K562 (cell line): ENCODE data around the gene GLUD1. TPM values are rescaled to one million over a fixed set of nuclear protein-coding genes. Genes with fewer than 3 reads are reported as not detected.

Experiments used
- CHD2 ChIP-seq: IDR thresholded peaks from 2 replicates; pipeline ENCODE4 v1.6.1; 2011; ENCODE audit warnings: low read depth, low read length
- FOXO4 ChIP-seq: fragments of 450-650 bp; formaldehyde crosslinking; IDR thresholded peaks from 2 replicates; pipeline ENCODE4 v1.4.0; 2020; ENCODE audit warnings: mild to moderate bottlenecking, moderate library complexity
- ZNF780A ChIP-seq: fragments of 250-450 bp; sonication (Bioruptor Pico); IDR thresholded peaks from 2 replicates; pipeline ENCODE4 v1.5.0; 2021; ENCODE audit warnings: mild to moderate bottlenecking
- polyA plus RNA-seq, 8 experiments: library from polyadenylated mRNA; depleted of rRNA in 4 of 8; stranded (reverse) in 5 of 8; unstranded in 3 of 8; fragments of >200 nt; fragmentation: Nextera tagmentation in 2 of 8; fragmentation: Illumina TruSeq in 1 of 8; extraction: Ambion mirVana in 2 of 8; extraction: Trizol in 1 of 8; gene quantifications; 2 replicates each; pipeline versions ENCODE4 v1.2.1 to v1.2.3, GENCODE V29; 2011 to 2014; ENCODE audit warnings: inconsistent platforms in 1 of 8, missing spikeins in 1 of 8
- total RNA-seq, 7 experiments: library from RNA; depleted of rRNA in 6 of 7; stranded (reverse); fragments of >200 nt in 6 of 7; fragmentation: Illumina TruSeq in 2 of 7; extraction: Trizol in 2 of 7; gene quantifications; 2 replicates each; pipeline versions ENCODE4 v1.2.1 to v1.2.3, GENCODE V29; 2011 to 2021; ENCODE audit warnings: low replicate concordance in 1 of 7
- TF ChIP-seq, protein P1 (sequence below): fragments of 450-650 bp; IDR thresholded peaks from 2 replicates; pipeline ENCODE4 v1.6.1; 2016; ENCODE audit warnings: low read depth
- TF ChIP-seq, protein P2 (sequence below): fragments of 200-600 bp; sonication (generic); IDR thresholded peaks from one replicate; pipeline ENCODE4 v1.6.1; 2012; ENCODE audit warnings: mild to moderate bottlenecking, low read depth, low read length, inconsistent platforms

GLUD1 gene
- total and polyA plus RNA-seq, 9 of the 15 experiments (the other 6 are each of a cell fraction or from before 2014, with no cell fraction given): 21.9 to 92.0 (median 76.3) TPM

DNA sequence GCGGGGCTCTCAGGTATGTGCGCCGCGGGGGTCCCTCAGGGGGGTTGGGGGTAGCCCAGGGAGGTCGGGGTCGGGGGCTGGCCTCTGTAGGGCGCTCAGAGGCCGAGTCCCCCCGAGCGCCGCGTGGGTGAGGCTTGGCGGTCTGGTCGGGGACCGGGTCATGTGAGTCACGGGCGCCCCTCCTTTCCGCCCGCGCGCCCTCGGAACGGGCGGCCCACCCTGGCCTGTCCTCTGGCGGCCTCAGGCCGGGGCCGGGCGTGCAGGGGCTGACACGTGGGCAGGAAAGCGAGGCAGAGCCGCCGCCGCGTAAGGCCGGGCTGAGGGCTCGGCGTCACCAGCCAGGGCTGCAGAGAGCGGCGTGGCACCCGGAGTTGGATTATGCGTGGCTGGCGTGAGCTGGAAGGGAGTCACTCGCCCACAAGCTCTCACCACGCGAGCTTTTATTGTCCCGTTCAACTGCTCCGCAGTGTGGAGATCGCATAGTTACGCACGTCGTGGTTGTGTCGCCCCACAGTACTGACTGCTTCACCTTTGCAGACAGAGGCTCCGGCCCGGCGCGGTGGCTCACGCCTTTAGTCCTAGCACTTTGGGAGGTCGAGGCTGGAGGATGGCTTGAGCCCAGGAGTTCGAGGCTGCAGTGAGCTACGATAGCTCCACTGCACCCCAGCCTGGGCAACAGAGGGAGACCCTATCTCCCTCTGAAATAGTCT lies 748 bp upstream of the GLUD1 start (continued):
- TF ChIP-seq, protein P1, sequence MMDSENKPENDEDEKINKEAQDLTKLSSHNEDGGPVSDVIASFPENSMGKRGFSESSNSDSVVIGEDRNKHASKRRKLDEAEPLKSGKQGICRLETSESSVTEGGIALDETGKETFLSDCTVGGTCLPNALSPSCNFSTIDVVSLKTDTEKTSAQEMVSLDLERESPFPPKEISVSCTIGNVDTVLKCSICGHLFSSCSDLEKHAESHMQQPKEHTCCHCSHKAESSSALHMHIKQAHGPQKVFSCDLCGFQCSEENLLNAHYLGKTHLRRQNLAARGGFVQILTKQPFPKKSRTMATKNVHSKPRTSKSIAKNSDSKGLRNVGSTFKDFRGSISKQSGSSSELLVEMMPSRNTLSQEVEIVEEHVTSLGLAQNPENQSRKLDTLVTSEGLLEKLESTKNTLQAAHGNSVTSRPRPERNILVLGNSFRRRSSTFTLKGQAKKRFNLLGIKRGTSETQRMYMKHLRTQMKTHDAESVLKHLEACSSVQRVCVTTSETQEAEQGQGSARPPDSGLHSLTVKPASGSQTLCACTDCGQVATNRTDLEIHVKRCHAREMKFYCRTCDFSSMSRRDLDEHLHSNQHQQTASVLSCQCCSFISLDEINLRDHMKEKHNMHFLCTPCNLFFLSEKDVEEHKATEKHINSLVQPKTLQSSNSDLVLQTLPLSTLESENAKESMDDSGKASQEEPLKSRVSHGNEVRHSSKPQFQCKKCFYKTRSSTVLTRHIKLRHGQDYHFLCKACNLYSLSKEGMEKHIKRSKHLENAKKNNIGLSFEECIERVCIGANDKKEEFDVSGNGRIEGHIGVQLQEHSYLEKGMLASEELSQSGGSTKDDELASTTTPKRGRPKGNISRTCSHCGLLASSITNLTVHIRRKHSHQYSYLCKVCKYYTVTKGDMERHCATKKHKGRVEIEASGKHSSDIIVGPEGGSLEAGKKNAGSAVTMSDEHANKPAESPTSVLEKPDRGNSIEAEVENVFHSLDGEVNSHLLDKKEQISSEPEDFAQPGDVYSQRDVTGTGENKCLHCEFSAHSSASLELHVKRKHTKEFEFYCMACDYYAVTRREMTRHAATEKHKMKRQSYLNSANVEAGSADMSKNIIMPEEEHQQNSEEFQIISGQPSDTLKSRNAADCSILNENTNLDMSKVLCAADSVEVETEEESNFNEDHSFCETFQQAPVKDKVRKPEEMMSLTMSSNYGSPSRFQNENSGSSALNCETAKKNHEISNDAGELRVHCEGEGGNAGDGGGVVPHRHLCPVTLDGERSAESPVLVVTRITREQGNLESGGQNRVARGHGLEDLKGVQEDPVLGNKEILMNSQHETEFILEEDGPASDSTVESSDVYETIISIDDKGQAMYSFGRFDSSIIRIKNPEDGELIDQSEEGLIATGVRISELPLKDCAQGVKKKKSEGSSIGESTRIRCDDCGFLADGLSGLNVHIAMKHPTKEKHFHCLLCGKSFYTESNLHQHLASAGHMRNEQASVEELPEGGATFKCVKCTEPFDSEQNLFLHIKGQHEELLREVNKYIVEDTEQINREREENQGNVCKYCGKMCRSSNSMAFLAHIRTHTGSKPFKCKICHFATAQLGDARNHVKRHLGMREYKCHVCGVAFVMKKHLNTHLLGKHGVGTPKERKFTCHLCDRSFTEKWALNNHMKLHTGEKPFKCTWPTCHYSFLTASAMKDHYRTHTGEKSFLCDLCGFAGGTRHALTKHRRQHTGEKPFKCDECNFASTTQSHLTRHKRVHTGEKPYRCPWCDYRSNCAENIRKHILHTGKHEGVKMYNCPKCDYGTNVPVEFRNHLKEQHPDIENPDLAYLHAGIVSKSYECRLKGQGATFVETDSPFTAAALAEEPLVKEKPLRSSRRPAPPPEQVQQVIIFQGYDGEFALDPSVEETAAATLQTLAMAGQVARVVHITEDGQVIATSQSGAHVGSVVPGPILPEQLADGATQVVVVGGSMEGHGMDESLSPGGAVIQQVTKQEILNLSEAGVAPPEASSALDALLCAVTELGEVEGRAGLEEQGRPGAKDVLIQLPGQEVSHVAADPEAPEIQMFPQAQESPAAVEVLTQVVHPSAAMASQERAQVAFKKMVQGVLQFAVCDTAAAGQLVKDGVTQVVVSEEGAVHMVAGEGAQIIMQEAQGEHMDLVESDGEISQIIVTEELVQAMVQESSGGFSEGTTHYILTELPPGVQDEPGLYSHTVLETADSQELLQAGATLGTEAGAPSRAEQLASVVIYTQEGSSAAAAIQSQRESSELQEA: no peak
- TF ChIP-seq, protein P2, sequence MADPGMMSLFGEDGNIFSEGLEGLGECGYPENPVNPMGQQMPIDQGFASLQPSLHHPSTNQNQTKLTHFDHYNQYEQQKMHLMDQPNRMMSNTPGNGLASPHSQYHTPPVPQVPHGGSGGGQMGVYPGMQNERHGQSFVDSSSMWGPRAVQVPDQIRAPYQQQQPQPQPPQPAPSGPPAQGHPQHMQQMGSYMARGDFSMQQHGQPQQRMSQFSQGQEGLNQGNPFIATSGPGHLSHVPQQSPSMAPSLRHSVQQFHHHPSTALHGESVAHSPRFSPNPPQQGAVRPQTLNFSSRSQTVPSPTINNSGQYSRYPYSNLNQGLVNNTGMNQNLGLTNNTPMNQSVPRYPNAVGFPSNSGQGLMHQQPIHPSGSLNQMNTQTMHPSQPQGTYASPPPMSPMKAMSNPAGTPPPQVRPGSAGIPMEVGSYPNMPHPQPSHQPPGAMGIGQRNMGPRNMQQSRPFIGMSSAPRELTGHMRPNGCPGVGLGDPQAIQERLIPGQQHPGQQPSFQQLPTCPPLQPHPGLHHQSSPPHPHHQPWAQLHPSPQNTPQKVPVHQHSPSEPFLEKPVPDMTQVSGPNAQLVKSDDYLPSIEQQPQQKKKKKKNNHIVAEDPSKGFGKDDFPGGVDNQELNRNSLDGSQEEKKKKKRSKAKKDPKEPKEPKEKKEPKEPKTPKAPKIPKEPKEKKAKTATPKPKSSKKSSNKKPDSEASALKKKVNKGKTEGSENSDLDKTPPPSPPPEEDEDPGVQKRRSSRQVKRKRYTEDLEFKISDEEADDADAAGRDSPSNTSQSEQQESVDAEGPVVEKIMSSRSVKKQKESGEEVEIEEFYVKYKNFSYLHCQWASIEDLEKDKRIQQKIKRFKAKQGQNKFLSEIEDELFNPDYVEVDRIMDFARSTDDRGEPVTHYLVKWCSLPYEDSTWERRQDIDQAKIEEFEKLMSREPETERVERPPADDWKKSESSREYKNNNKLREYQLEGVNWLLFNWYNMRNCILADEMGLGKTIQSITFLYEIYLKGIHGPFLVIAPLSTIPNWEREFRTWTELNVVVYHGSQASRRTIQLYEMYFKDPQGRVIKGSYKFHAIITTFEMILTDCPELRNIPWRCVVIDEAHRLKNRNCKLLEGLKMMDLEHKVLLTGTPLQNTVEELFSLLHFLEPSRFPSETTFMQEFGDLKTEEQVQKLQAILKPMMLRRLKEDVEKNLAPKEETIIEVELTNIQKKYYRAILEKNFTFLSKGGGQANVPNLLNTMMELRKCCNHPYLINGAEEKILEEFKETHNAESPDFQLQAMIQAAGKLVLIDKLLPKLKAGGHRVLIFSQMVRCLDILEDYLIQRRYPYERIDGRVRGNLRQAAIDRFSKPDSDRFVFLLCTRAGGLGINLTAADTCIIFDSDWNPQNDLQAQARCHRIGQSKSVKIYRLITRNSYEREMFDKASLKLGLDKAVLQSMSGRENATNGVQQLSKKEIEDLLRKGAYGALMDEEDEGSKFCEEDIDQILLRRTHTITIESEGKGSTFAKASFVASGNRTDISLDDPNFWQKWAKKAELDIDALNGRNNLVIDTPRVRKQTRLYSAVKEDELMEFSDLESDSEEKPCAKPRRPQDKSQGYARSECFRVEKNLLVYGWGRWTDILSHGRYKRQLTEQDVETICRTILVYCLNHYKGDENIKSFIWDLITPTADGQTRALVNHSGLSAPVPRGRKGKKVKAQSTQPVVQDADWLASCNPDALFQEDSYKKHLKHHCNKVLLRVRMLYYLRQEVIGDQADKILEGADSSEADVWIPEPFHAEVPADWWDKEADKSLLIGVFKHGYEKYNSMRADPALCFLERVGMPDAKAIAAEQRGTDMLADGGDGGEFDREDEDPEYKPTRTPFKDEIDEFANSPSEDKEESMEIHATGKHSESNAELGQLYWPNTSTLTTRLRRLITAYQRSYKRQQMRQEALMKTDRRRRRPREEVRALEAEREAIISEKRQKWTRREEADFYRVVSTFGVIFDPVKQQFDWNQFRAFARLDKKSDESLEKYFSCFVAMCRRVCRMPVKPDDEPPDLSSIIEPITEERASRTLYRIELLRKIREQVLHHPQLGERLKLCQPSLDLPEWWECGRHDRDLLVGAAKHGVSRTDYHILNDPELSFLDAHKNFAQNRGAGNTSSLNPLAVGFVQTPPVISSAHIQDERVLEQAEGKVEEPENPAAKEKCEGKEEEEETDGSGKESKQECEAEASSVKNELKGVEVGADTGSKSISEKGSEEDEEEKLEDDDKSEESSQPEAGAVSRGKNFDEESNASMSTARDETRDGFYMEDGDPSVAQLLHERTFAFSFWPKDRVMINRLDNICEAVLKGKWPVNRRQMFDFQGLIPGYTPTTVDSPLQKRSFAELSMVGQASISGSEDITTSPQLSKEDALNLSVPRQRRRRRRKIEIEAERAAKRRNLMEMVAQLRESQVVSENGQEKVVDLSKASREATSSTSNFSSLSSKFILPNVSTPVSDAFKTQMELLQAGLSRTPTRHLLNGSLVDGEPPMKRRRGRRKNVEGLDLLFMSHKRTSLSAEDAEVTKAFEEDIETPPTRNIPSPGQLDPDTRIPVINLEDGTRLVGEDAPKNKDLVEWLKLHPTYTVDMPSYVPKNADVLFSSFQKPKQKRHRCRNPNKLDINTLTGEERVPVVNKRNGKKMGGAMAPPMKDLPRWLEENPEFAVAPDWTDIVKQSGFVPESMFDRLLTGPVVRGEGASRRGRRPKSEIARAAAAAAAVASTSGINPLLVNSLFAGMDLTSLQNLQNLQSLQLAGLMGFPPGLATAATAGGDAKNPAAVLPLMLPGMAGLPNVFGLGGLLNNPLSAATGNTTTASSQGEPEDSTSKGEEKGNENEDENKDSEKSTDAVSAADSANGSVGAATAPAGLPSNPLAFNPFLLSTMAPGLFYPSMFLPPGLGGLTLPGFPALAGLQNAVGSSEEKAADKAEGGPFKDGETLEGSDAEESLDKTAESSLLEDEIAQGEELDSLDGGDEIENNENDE: no peak
- no peak for TF ChIP-seq ZNF780A (CRISPR knock-in tag)
- no peak for TF ChIP-seq FOXO4 (CRISPR knock-in tag)
- peak; percentile 64; the same call in 1 of the 2 replicates for TF ChIP-seq CHD2
